ENCODE results near the gene IP6K3.

IP6K3 gene

GRCh38 chr6:33693186-33694105, 53.3 kb downstream of the IP6K3 start:
- H3K9me3 ChIP-seq (replicated peaks in 1 of 2; ENCODE audit: control insufficient read depth in 2 of 2, insufficient read depth in 1 of 2, low read depth in 1 of 2, low read length in 2 of 2): no peaks in the 10 kb centered on the region
- H2BK15ac ChIP-seq (ENCODE audit: low read length): no peak overlapping the region
- H4K8ac ChIP-seq (ENCODE audit: low read depth, low read length): no peak overlapping the region
- peak overlapping the region; percentile 57 for H3K23ac ChIP-seq (ENCODE audit: low read depth, low read length, poor library complexity)
- H3K4ac ChIP-seq (ENCODE audit: low read length): no peak overlapping the region
- H3K4me2 ChIP-seq (ENCODE audit: insufficient read depth, low read length, poor library complexity, severe bottlenecking): no peak overlapping the region
- H3K27ac ChIP-seq (replicated peaks; ENCODE audit: low read length): no peak overlapping the region
- no peaks in the 10 kb centered on the region for H3K27me3 ChIP-seq (ENCODE audit: control insufficient read depth in 3 of 3, insufficient read depth in 3 of 3, low read depth in 1 of 3, low read length in 3 of 3)
- H2AFZ ChIP-seq (ENCODE audit: low read length): no peak overlapping the region
- no peak overlapping the region for H2BK12ac ChIP-seq (ENCODE audit: low read length)
- no peak overlapping the region for H3K18ac ChIP-seq (ENCODE audit: low read length)
- H2AK5ac ChIP-seq (ENCODE audit: low read depth, low read length): no peak overlapping the region
- no CpG with 5 or more reads among the region's 28 CpGs for WGBS, 2 donors (ENCODE audit: extremely low coverage in 2 of 2, insufficient read length in 2 of 2, insufficient replicate concordance in 1 of 2)
- H4K91ac ChIP-seq (ENCODE audit: low read depth, low read length, poor library complexity): no peak overlapping the region
- H3K79me1 ChIP-seq (ENCODE audit: low read depth, low read length): peaks cover 3% of the 10 kb centered on the region
- no peak for DNase-seq (ENCODE audit: low spot score)
- H3K4me1 ChIP-seq (ENCODE audit: control insufficient read depth in 2 of 2, insufficient read depth in 1 of 2, low read depth in 1 of 2, low read length in 2 of 2): peaks cover 4 to 11% of the 10 kb centered on the region in 2 donors
- H3K14ac ChIP-seq (ENCODE audit: low read length): no peak overlapping the region
- H3K9ac ChIP-seq (ENCODE audit: low read depth, low read length, poor library complexity): no peak overlapping the region
- H2BK120ac ChIP-seq (ENCODE audit: low read depth, low read length): peak overlapping the region; percentile 38
- H3K4me3 ChIP-seq (ENCODE audit: low read length in 2 of 2): no peak overlapping the region
- H3K36me3 ChIP-seq (replicated peaks in 1 of 2; ENCODE audit: control insufficient read depth in 2 of 2, insufficient read depth in 2 of 2, low read length in 2 of 2): peaks cover 26 to 43% of the 10 kb centered on the region in 2 donors
- no peak overlapping the region for H2BK5ac ChIP-seq (ENCODE audit: low read length)

- Histone ChIP-seq H4K91ac (ENCODE audit: low read depth, low read length, poor library complexity) (no peak overlapping the region), H3K4me3 (ENCODE audit: low read length in 2 of 2) (no peak overlapping the region), H4K8ac (ENCODE audit: low read depth, low read length) (no peak overlapping the region), H2BK12ac (ENCODE audit: low read length) (no peak overlapping the region), H2AK5ac (ENCODE audit: low read depth, low read length) (no peak overlapping the region), H3K9ac (ENCODE audit: low read depth, low read length, poor library complexity) (peak overlapping the region; percentile 34), H3K27ac (replicated peaks; ENCODE audit: low read length) (no peak overlapping the region), H3K4ac (ENCODE audit: low read length) (no peak overlapping the region), H3K23ac (ENCODE audit: low read depth, low read length, poor library complexity) (no peak overlapping the region), H3K27me3 (ENCODE audit: control insufficient read depth in 3 of 3, insufficient read depth in 3 of 3, low read depth in 1 of 3, low read length in 3 of 3) (no peaks in the 10 kb centered on the region), H2BK5ac (ENCODE audit: low read length) (no peak overlapping the region), H3K4me1 (ENCODE audit: control insufficient read depth in 2 of 2, insufficient read depth in 1 of 2, low read depth in 1 of 2, low read length in 2 of 2) (peaks cover 4 to 11% of the 10 kb centered on the region in 2 donors), H3K18ac (ENCODE audit: low read length) (no peak overlapping the region), H3K79me1 (ENCODE audit: low read depth, low read length) (peaks cover under 1% of the 10 kb centered on the region), H2BK120ac (ENCODE audit: low read depth, low read length) (no peak overlapping the region), H3K4me2 (ENCODE audit: insufficient read depth, low read length, poor library complexity, severe bottlenecking) (no peak overlapping the region), H2BK15ac (ENCODE audit: low read length) (no peak overlapping the region), H2AFZ (ENCODE audit: low read length) (no peak overlapping the region), H3K36me3 (replicated peaks in 1 of 2; ENCODE audit: control insufficient read depth in 2 of 2, insufficient read depth in 2 of 2, low read length in 2 of 2) (peaks cover 22 to 36% of the 10 kb centered on the region in 2 donors), H3K9me3 (replicated peaks in 1 of 2; ENCODE audit: control insufficient read depth in 2 of 2, insufficient read depth in 1 of 2, low read depth in 1 of 2, low read length in 2 of 2) (no peaks in the 10 kb centered on the region), H3K14ac (ENCODE audit: low read length) (peak overlapping the region; percentile 25)
- DNase-seq (ENCODE audit: low spot score): no peak
- no CpG with 5 or more reads among the region's 10 CpGs for WGBS, 2 donors (ENCODE audit: extremely low coverage in 2 of 2, insufficient read length in 2 of 2, insufficient replicate concordance in 1 of 2)
Observed at GRCh38 chr6:33692760-33693158, 53.9 kb downstream of the IP6K3 start.

- DNase-seq (ENCODE audit: low spot score): no peak
- no peaks in the 10 kb centered on the region for H3K9me3 ChIP-seq (replicated peaks in 1 of 2; ENCODE audit: control insufficient read depth in 2 of 2, insufficient read depth in 1 of 2, low read depth in 1 of 2, low read length in 2 of 2)
- H3K18ac ChIP-seq (ENCODE audit: low read length): no peak overlapping the region
- H3K4ac ChIP-seq (ENCODE audit: low read length): no peak overlapping the region
- no peak overlapping the region for H2AK5ac ChIP-seq (ENCODE audit: low read depth, low read length)
- H3K27me3 ChIP-seq (ENCODE audit: control insufficient read depth in 3 of 3, insufficient read depth in 3 of 3, low read depth in 1 of 3, low read length in 3 of 3): no peaks in the 10 kb centered on the region
- no peak overlapping the region for H4K8ac ChIP-seq (ENCODE audit: low read depth, low read length)
- H2BK5ac ChIP-seq (ENCODE audit: low read length): no peak overlapping the region
- H3K4me1 ChIP-seq (ENCODE audit: control insufficient read depth in 2 of 2, insufficient read depth in 1 of 2, low read depth in 1 of 2, low read length in 2 of 2): peaks cover 4 to 11% of the 10 kb centered on the region in 2 donors
- no peak overlapping the region for H2AFZ ChIP-seq (ENCODE audit: low read length)
- H2BK15ac ChIP-seq (ENCODE audit: low read length): no peak overlapping the region
- no peak overlapping the region for H2BK120ac ChIP-seq (ENCODE audit: low read depth, low read length)
- no peak overlapping the region for H3K4me3 ChIP-seq (ENCODE audit: low read length in 2 of 2)
- H3K23ac ChIP-seq (ENCODE audit: low read depth, low read length, poor library complexity): no peak overlapping the region
- peaks cover 16 to 31% of the 10 kb centered on the region in 2 donors for H3K36me3 ChIP-seq (replicated peaks in 1 of 2; ENCODE audit: control insufficient read depth in 2 of 2, insufficient read depth in 2 of 2, low read length in 2 of 2)
- no peak overlapping the region for H2BK12ac ChIP-seq (ENCODE audit: low read length)
- H3K4me2 ChIP-seq (ENCODE audit: insufficient read depth, low read length, poor library complexity, severe bottlenecking): no peak overlapping the region
- H3K9ac ChIP-seq (ENCODE audit: low read depth, low read length, poor library complexity): peak overlapping the region; percentile 34
- H4K91ac ChIP-seq (ENCODE audit: low read depth, low read length, poor library complexity): no peak overlapping the region
- no peaks in the 10 kb centered on the region for H3K79me1 ChIP-seq (ENCODE audit: low read depth, low read length)
- peak overlapping the region; percentile 25 for H3K14ac ChIP-seq (ENCODE audit: low read length)
- WGBS, 2 donors (ENCODE audit: extremely low coverage in 2 of 2, insufficient read length in 2 of 2, insufficient replicate concordance in 1 of 2): no CpG with 5 or more reads among the region's 12 CpGs
- H3K27ac ChIP-seq (replicated peaks; ENCODE audit: low read length): peak overlapping the region; percentile 17
Observed at GRCh38 chr6:33692078-33692759, 54.5 kb downstream of the IP6K3 start.

- peak overlapping the region; percentile 15 for H3K14ac ChIP-seq (ENCODE audit: low read length)
Observed at GRCh38 chr6:33691456-33692077, 55.1 kb downstream of the IP6K3 start.

More at GRCh38 chr6:33691456-33692077, 55.1 kb downstream of the IP6K3 start:
- H3K9ac ChIP-seq (ENCODE audit: low read depth, low read length, poor library complexity): no peak overlapping the region
- no peaks in the 10 kb centered on the region for H3K9me3 ChIP-seq (replicated peaks in 1 of 2; ENCODE audit: control insufficient read depth in 2 of 2, insufficient read depth in 1 of 2, low read depth in 1 of 2, low read length in 2 of 2)
- peaks cover 4 to 14% of the 10 kb centered on the region in 2 donors for H3K4me1 ChIP-seq (ENCODE audit: control insufficient read depth in 2 of 2, insufficient read depth in 1 of 2, low read depth in 1 of 2, low read length in 2 of 2)
- no peak for DNase-seq (ENCODE audit: low spot score)
- no peaks in the 10 kb centered on the region for H3K79me1 ChIP-seq (ENCODE audit: low read depth, low read length)
- H4K8ac ChIP-seq (ENCODE audit: low read depth, low read length): no peak overlapping the region
- H3K4me3 ChIP-seq (ENCODE audit: low read length in 2 of 2): no peak overlapping the region
- peaks cover 10 to 25% of the 10 kb centered on the region in 2 donors for H3K36me3 ChIP-seq (replicated peaks in 1 of 2; ENCODE audit: control insufficient read depth in 2 of 2, insufficient read depth in 2 of 2, low read length in 2 of 2)
- no peak overlapping the region for H3K4me2 ChIP-seq (ENCODE audit: insufficient read depth, low read length, poor library complexity, severe bottlenecking)
- no peak overlapping the region for H2BK15ac ChIP-seq (ENCODE audit: low read length)
- no peak overlapping the region for H2BK5ac ChIP-seq (ENCODE audit: low read length)
- no peak overlapping the region for H3K18ac ChIP-seq (ENCODE audit: low read length)
- no peak overlapping the region for H3K27ac ChIP-seq (replicated peaks; ENCODE audit: low read length)
- H2AFZ ChIP-seq (ENCODE audit: low read length): no peak overlapping the region
- no CpG with 5 or more reads among the region's 15 CpGs for WGBS, 2 donors (ENCODE audit: extremely low coverage in 2 of 2, insufficient read length in 2 of 2, insufficient replicate concordance in 1 of 2)
- H3K27me3 ChIP-seq (ENCODE audit: control insufficient read depth in 3 of 3, insufficient read depth in 3 of 3, low read depth in 1 of 3, low read length in 3 of 3): no peaks in the 10 kb centered on the region
- H2BK12ac ChIP-seq (ENCODE audit: low read length): no peak overlapping the region
- no peak overlapping the region for H3K23ac ChIP-seq (ENCODE audit: low read depth, low read length, poor library complexity)
- no peak overlapping the region for H3K4ac ChIP-seq (ENCODE audit: low read length)
- H2AK5ac ChIP-seq (ENCODE audit: low read depth, low read length): no peak overlapping the region
- no peak overlapping the region for H2BK120ac ChIP-seq (ENCODE audit: low read depth, low read length)
- H4K91ac ChIP-seq (ENCODE audit: low read depth, low read length, poor library complexity): no peak overlapping the region
